SK-N-SH treated with all-trans-retinoic acid at 6 μM for 48 hours (cell line): ENCODE measurements around the gene MCCD1.

Source experiments
- OSR1 ChIP-seq: fragments of 250-450 bp; sonication (Bioruptor Pico); IDR thresholded peaks from 2 replicates; pipeline ENCODE4 v1.8.0; 2022; ENCODE audit warnings: moderate library complexity, mild to moderate bottlenecking, inconsistent platforms
- PATZ1 ChIP-seq: fragments of 250-450 bp; sonication (Bioruptor Pico); IDR thresholded peaks from 2 replicates; pipeline ENCODE4 v1.8.0; 2020; ENCODE audit warnings: mild to moderate bottlenecking, moderate library complexity, borderline replicate concordance
- POU6F1 ChIP-seq: fragments of 250-450 bp; sonication (Bioruptor Pico); IDR thresholded peaks from 2 replicates; pipeline ENCODE4 v1.8.0; 2021; ENCODE audit warnings: low read depth, mild to moderate bottlenecking, moderate library complexity, borderline replicate concordance
- RARB ChIP-seq: fragments of 250-450 bp; sonication (Bioruptor Pico); IDR thresholded peaks from 2 replicates; pipeline ENCODE4 v1.8.0; 2021; ENCODE audit warnings: mild to moderate bottlenecking, moderate library complexity
- TF ChIP-seq, protein P1 (sequence below): fragments of 250-450 bp; sonication (Bioruptor Pico); IDR thresholded peaks from 2 replicates; pipeline ENCODE4 v1.5.0; 2020; ENCODE audit warnings: mild to moderate bottlenecking, moderate library complexity

DNA sequence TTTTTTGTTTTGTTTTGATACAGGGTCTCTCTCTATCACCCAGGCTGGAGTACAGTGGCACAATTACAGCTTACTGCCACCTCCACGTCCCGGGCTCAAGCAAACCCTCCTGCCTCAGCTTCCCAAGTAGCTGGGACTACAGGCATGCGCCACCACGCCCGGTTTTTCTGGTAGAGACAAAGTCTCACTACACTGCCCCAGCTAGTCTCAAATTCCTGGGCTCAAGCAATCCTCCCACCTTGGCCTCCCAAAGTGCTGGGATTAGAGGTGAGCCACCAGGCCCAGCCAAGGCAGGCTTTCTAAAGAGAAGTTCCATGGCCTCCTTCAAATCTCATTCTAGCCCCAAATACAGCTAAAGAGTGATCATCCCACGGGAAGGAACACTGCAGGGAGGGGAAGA is 5.2 kb downstream of the MCCD1 start:
- no peak for TF ChIP-seq POU6F1 (CRISPR knock-in tag)
- TF ChIP-seq RARB (CRISPR knock-in tag), result no peak
- no peak for TF ChIP-seq PATZ1
- TF ChIP-seq, protein P1, sequence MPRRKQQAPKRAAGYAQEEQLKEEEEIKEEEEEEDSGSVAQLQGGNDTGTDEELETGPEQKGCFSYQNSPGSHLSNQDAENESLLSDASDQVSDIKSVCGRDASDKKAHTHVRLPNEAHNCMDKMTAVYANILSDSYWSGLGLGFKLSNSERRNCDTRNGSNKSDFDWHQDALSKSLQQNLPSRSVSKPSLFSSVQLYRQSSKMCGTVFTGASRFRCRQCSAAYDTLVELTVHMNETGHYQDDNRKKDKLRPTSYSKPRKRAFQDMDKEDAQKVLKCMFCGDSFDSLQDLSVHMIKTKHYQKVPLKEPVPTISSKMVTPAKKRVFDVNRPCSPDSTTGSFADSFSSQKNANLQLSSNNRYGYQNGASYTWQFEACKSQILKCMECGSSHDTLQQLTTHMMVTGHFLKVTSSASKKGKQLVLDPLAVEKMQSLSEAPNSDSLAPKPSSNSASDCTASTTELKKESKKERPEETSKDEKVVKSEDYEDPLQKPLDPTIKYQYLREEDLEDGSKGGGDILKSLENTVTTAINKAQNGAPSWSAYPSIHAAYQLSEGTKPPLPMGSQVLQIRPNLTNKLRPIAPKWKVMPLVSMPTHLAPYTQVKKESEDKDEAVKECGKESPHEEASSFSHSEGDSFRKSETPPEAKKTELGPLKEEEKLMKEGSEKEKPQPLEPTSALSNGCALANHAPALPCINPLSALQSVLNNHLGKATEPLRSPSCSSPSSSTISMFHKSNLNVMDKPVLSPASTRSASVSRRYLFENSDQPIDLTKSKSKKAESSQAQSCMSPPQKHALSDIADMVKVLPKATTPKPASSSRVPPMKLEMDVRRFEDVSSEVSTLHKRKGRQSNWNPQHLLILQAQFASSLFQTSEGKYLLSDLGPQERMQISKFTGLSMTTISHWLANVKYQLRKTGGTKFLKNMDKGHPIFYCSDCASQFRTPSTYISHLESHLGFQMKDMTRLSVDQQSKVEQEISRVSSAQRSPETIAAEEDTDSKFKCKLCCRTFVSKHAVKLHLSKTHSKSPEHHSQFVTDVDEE, result no peak
- TF ChIP-seq OSR1, result no peak
